Liver (tissue), 9 donors: Measurements from ENCODE around the gene UBA1. TPM values are rescaled to one million over a fixed set of nuclear protein-coding genes. Genes with fewer than 3 reads are reported as not detected.

Experiments used
- DNase-seq: peaks from one replicate; pipeline ENCODE4 v3.0.0-alpha.2; 2017; ENCODE audit warnings: low spot score
- H3K27ac ChIP-seq, 2 donors: one replicate each; pipeline ENCODE4 v1.7.0; 2013; ENCODE audit warnings: inconsistent platforms in 2 of 2, low read length in 2 of 2, control low read depth in 1 of 2, low read depth in 1 of 2, mild to moderate bottlenecking in 1 of 2
- H3K27me3 ChIP-seq, 4 donors: one replicate each; pipeline versions ENCODE4 v1.6.1 to v1.7.0; 2013; ENCODE audit warnings: low read length in 3 of 4, inconsistent platforms in 1 of 4, mild to moderate bottlenecking in 1 of 4, moderate library complexity in 1 of 4; ENCODE audit not compliant: control insufficient read depth in 4 of 4, insufficient read depth in 4 of 4
- H3K36me3 ChIP-seq, 4 donors: one replicate each; pipeline versions ENCODE4 v1.6.1 to v1.7.0; 2013; ENCODE audit warnings: low read length in 3 of 4, mild to moderate bottlenecking in 3 of 4, low read depth in 1 of 4, moderate library complexity in 1 of 4; ENCODE audit not compliant: control insufficient read depth in 4 of 4, insufficient read depth in 3 of 4
- H3K4me1 ChIP-seq, 4 donors: one replicate each; pipeline versions ENCODE4 v1.6.1 to v1.7.0; 2013; ENCODE audit warnings: low read length in 3 of 4, mild to moderate bottlenecking in 3 of 4, moderate library complexity in 1 of 4; ENCODE audit not compliant: control insufficient read depth in 4 of 4, insufficient read depth in 4 of 4
- H3K4me3 ChIP-seq, 3 donors: one replicate each; pipeline versions ENCODE4 v1.6.1 to v1.7.0; 2013; ENCODE audit warnings: low read length in 3 of 3, control low read depth in 1 of 3, low read depth in 1 of 3, mild to moderate bottlenecking in 1 of 3
- H3K9ac ChIP-seq, 2 donors: one replicate each; pipeline ENCODE4 v1.7.0; 2013; ENCODE audit warnings: low read length in 2 of 2, mild to moderate bottlenecking in 2 of 2, moderate library complexity in 2 of 2, control low read depth in 1 of 2, low read depth in 1 of 2
- H3K9me3 ChIP-seq, 4 donors: one replicate each; pipeline versions ENCODE4 v1.6.1 to v1.7.0; 2013; ENCODE audit warnings: low read length in 3 of 4; ENCODE audit not compliant: control insufficient read depth in 4 of 4
- ATF3 ChIP-seq: IDR thresholded peaks from 2 replicates; pipeline ENCODE4 v1.6.1; 2016; ENCODE audit warnings: antibody characterized with exemption
- EGR1 ChIP-seq, 2 donors: IDR thresholded peaks; 2 replicates each; pipeline ENCODE4 v1.6.1; 2016 to 2018; ENCODE audit warnings: antibody characterized with exemption in 2 of 2, low read depth in 2 of 2
- FOXA1 ChIP-seq: IDR thresholded peaks from 2 replicates; pipeline ENCODE4 v1.6.1; 2016; ENCODE audit warnings: antibody characterized with exemption
- FOXA2 ChIP-seq: IDR thresholded peaks from 2 replicates; pipeline ENCODE4 v1.6.1; 2016; ENCODE audit warnings: antibody characterized with exemption
- GABPA ChIP-seq, 2 donors: IDR thresholded peaks in 1 of 2; conservative IDR thresholded peaks in 1 of 2; 2 replicates each; pipeline ENCODE4 v1.6.1; 2016; ENCODE audit warnings: antibody characterized with exemption in 2 of 2, mild to moderate bottlenecking in 1 of 2, moderate library complexity in 1 of 2
- HNF4A ChIP-seq, 2 donors: conservative IDR thresholded peaks; 2 replicates each; pipeline ENCODE4 v1.6.1; 2016; ENCODE audit warnings: antibody characterized with exemption in 2 of 2, mild to moderate bottlenecking in 2 of 2
- JUND ChIP-seq, 2 donors: IDR thresholded peaks; 2 replicates each; pipeline ENCODE4 v1.6.1; 2016; ENCODE audit warnings: antibody characterized with exemption in 2 of 2
- NR2F2 ChIP-seq: IDR thresholded peaks from 2 replicates; pipeline ENCODE4 v1.6.1; 2016; ENCODE audit warnings: antibody characterized with exemption
- RAD21 ChIP-seq, 2 donors: IDR thresholded peaks; 2 replicates each; pipeline ENCODE4 v1.6.1; 2016; ENCODE audit warnings: antibody characterized with exemption in 2 of 2, mild to moderate bottlenecking in 2 of 2
- RXRA ChIP-seq, 2 donors: IDR thresholded peaks; 2 replicates each; pipeline ENCODE4 v1.6.1; 2017 to 2018; ENCODE audit warnings: antibody characterized with exemption in 2 of 2, mild to moderate bottlenecking in 1 of 2
- SP1 ChIP-seq: IDR thresholded peaks from 2 replicates; pipeline ENCODE4 v1.6.1; 2018; ENCODE audit warnings: antibody characterized with exemption, mild to moderate bottlenecking
- TAF1 ChIP-seq: conservative IDR thresholded peaks from 2 replicates; pipeline ENCODE4 v1.6.1; 2016; ENCODE audit warnings: antibody characterized with exemption, mild to moderate bottlenecking
- YY1 ChIP-seq: IDR thresholded peaks from 2 replicates; pipeline ENCODE4 v1.6.1; 2016; ENCODE audit warnings: antibody characterized with exemption, mild to moderate bottlenecking
- ZBTB33 ChIP-seq: IDR thresholded peaks from 2 replicates; pipeline ENCODE4 v1.6.1; 2016; ENCODE audit warnings: antibody characterized with exemption
- WGBS: extraction: QIAGEN DNeasy Blood & Tissue Kit; methylation state at CpG from one replicate; pipeline ENCODE4 v1.1.7; 2013; 5-methylcytosine and 5-hydroxymethylcytosine counted together
- polyA plus RNA-seq, 2 donors: library from polyadenylated mRNA; stranded (reverse) in 1 of 2; unstranded in 1 of 2; fragments of 200-250 nt in 1 of 2; fragments of >200 nt in 1 of 2; fragmentation: Nextera tagmentation in 1 of 2; extraction: Ambion mirVana in 1 of 2; gene quantifications; one replicate each; pipeline versions ENCODE4 v1.2.1 to v1.2.3, GENCODE V29; 2013 to 2015
- total RNA-seq, 2 donors: library from RNA; depleted of rRNA; stranded (reverse); fragments of >200 nt; gene quantifications; one replicate each; pipeline ENCODE4 v1.2.3, GENCODE V29; 2014
- TF ChIP-seq, protein P1 (sequence below): fragments of 150-350 bp; IDR thresholded peaks from 2 replicates; pipeline ENCODE4 v1.5.1; 2017; ENCODE audit warnings: improper control_type of control experiment, low read depth, low read length; ENCODE audit not compliant: missing input control
- donor health status: healthy.
- donor health status: healthy.
- donor health status: healthy.
- donor health status: healthy.
- donor health status: healthy.

UBA1 gene
- total and polyA plus RNA-seq, 4 donors: 39.8 to 85.4 (median 68.7) TPM

GRCh38 chrX:47215291-47215900 lies 21.8 kb downstream of the UBA1 start:
- 96% methylated on average over 12 of the region's 12 CpGs for WGBS
- no peaks in the 10 kb centered on the region for H3K27me3 ChIP-seq
- H3K27ac ChIP-seq: no peak overlapping the region
- H3K9me3 ChIP-seq: no peaks in the 10 kb centered on the region
- no peak overlapping the region for H3K9ac ChIP-seq
- no peak overlapping the region for H3K4me3 ChIP-seq
- DNase-seq: no peak
- H3K36me3 ChIP-seq: peaks cover 16 to 57% (median 34%) of the 10 kb centered on the region in 4 donors
- H3K4me1 ChIP-seq: peaks cover under 1 to 32% (median 21%) of the 10 kb centered on the region in 4 donors
- no peak for TF ChIP-seq GABPA (IDR thresholded peaks at IDR 0.05 in 1 of 2, conservative IDR thresholded peaks at IDR 0.05 in 1 of 2)
- TF ChIP-seq ZBTB33: no peak
- TF ChIP-seq NR2F2: no peak
- TF ChIP-seq FOXA1: no peak
- TF ChIP-seq TAF1: no peak
- TF ChIP-seq SP1: no peak
- TF ChIP-seq JUND (IDR thresholded peaks at IDR 0.05): no peak
- TF ChIP-seq HNF4A (conservative IDR thresholded peaks at IDR 0.05): no peak
- TF ChIP-seq EGR1 (IDR thresholded peaks at IDR 0.05; ENCODE audit: low read depth in 2 of 2): no peak

DNA sequence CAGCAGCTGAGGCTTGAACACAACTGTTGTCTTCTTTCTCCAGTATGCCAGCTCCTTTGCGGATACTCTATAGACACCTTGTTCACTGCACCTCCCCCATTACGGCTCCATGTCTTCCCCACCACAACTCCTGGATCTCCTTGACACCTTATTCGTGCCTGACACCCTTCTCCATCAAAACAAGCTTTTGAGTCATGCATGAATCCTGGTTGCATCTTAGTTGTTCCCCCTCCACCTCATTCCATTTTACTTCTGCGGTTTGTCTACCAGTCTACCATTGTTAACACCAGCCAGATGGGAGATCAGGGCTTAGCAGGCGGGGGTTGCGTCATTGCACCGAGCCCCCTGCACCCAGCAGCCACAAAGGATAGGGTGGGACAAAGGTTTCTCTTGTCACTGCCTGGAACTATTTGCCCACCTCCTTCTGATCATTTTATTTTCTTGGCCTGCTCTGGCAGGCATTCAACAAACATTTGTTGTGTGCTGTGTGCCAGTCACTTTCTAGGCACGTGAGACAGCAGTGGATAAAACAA lies 22.8 kb downstream of the UBA1 start:
- Histone ChIP-seq H3K36me3 (peaks cover 13 to 47% (median 29%) of the 10 kb centered on the region in 4 donors), H3K27me3 (no peaks in the 10 kb centered on the region), H3K4me1 (peaks cover 2 to 42% (median 26%) of the 10 kb centered on the region in 4 donors), H3K27ac (peak overlapping the region; percentile 71 to 99), H3K4me3 (no peak overlapping the region), H3K9ac (no peak overlapping the region), H3K9me3 (no peaks in the 10 kb centered on the region)
- WGBS: 86% methylated on average over 8 of the region's 8 CpGs
- TF ChIP-seq NR2F2 (no peak), RAD21 (IDR thresholded peaks at IDR 0.05) (no peak), RXRA (IDR thresholded peaks at IDR 0.05) (no peak), ZBTB33 (no peak), JUND (IDR thresholded peaks at IDR 0.05) (no peak), HNF4A (conservative IDR thresholded peaks at IDR 0.05) (no peak), YY1 (no peak), TAF1 (no peak), ATF3 (no peak), FOXA2 (no peak), GABPA (IDR thresholded peaks at IDR 0.05 in 1 of 2, conservative IDR thresholded peaks at IDR 0.05 in 1 of 2) (no peak), EGR1 (IDR thresholded peaks at IDR 0.05; ENCODE audit: low read depth in 2 of 2) (no peak)
- TF ChIP-seq, protein P1, sequence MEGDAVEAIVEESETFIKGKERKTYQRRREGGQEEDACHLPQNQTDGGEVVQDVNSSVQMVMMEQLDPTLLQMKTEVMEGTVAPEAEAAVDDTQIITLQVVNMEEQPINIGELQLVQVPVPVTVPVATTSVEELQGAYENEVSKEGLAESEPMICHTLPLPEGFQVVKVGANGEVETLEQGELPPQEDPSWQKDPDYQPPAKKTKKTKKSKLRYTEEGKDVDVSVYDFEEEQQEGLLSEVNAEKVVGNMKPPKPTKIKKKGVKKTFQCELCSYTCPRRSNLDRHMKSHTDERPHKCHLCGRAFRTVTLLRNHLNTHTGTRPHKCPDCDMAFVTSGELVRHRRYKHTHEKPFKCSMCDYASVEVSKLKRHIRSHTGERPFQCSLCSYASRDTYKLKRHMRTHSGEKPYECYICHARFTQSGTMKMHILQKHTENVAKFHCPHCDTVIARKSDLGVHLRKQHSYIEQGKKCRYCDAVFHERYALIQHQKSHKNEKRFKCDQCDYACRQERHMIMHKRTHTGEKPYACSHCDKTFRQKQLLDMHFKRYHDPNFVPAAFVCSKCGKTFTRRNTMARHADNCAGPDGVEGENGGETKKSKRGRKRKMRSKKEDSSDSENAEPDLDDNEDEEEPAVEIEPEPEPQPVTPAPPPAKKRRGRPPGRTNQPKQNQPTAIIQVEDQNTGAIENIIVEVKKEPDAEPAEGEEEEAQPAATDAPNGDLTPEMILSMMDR: no peak
- DNase-seq: no peak
